Hepatocyte (in vitro differentiated cells): ENCODE measurements around the gene RASA3. TPM values are rescaled to one million over a fixed set of nuclear protein-coding genes. Genes with fewer than 3 reads are reported as not detected.

ENCODE experiments used
- DNase-seq: peaks from one replicate; pipeline ENCODE4 v3.0.0-alpha.2; 2016; ENCODE audit warnings: low spot score
- H2AFZ ChIP-seq: fragments of 200-600 bp; sonication (generic); 2 replicates; pipeline ENCODE4 v1.6.0; 2016; ENCODE audit warnings: antibody characterized with exemption, mild to moderate bottlenecking
- H3K27ac ChIP-seq: fragments of 200-600 bp; sonication (generic); 2 replicates; pipeline ENCODE4 v1.5.1; 2016; ENCODE audit warnings: mild to moderate bottlenecking
- H3K27me3 ChIP-seq: fragments of 200-600 bp; sonication (generic); 2 replicates; pipeline ENCODE4 v1.6.1; 2016
- H3K36me3 ChIP-seq: fragments of 200-600 bp; sonication (generic); replicated peaks from 2 replicates; pipeline ENCODE4 v1.5.1; 2016; ENCODE audit warnings: low read depth; ENCODE audit not compliant: insufficient read depth
- H3K4me1 ChIP-seq: fragments of 200-600 bp; sonication (generic); 2 replicates; pipeline ENCODE4 v1.5.1; 2016; ENCODE audit warnings: mild to moderate bottlenecking, moderate library complexity; ENCODE audit not compliant: insufficient read depth
- H3K4me2 ChIP-seq: fragments of 200-600 bp; sonication (generic); 2 replicates; pipeline ENCODE4 v1.6.0; 2016
- H3K4me3 ChIP-seq: fragments of 200-600 bp; sonication (generic); 2 replicates; pipeline ENCODE4 v1.5.1; 2016; ENCODE audit warnings: mild to moderate bottlenecking
- H3K79me2 ChIP-seq: fragments of 200-600 bp; sonication (generic); 2 replicates; pipeline ENCODE4 v1.6.0; 2017; ENCODE audit warnings: mild to moderate bottlenecking
- H3K9me2 ChIP-seq: fragments of 200-600 bp; sonication (generic); replicated peaks from 2 replicates; pipeline ENCODE4 v1.6.0; 2017; ENCODE audit warnings: mild to moderate bottlenecking; ENCODE audit not compliant: insufficient read depth
- H3K9me3 ChIP-seq: fragments of 200-600 bp; sonication (generic); 2 replicates; pipeline ENCODE4 v1.5.1; 2016; ENCODE audit warnings: low read depth, mild to moderate bottlenecking
- H4K20me1 ChIP-seq: fragments of 200-600 bp; sonication (generic); 2 replicates; pipeline ENCODE4 v1.6.0; 2016; ENCODE audit warnings: mild to moderate bottlenecking; ENCODE audit not compliant: insufficient read depth, poor library complexity, severe bottlenecking
- CTCF ChIP-seq: fragments of 200-600 bp; sonication (generic); IDR thresholded peaks from 2 replicates; pipeline ENCODE4 v1.5.1; 2016; ENCODE audit warnings: antibody characterized with exemption, mild to moderate bottlenecking; ENCODE audit not compliant: poor library complexity
- EZH2 ChIP-seq: fragments of 200-600 bp; sonication (generic); IDR thresholded peaks from 2 replicates; pipeline ENCODE4 v1.6.1; 2016; ENCODE audit warnings: antibody characterized with exemption, mild to moderate bottlenecking, borderline replicate concordance
- EZH2phosphoT487 ChIP-seq: fragments of 200-600 bp; sonication (generic); IDR thresholded peaks from one replicate; pipeline ENCODE4 v1.6.1; 2018; ENCODE audit warnings: antibody characterized with exemption, mild to moderate bottlenecking, low read depth, moderate library complexity; ENCODE audit not compliant: unreplicated experiment, severe bottlenecking
- WGBS: methylation state at CpG from one replicate; pipeline ENCODE4 v1.1.6; 2016; ENCODE audit warnings: low lambda C conversion rate; ENCODE audit errors: missing lambda C conversion rate; 5-methylcytosine and 5-hydroxymethylcytosine counted together
- polyA plus RNA-seq: library from polyadenylated mRNA; unstranded; fragments of >200 nt; fragmentation: Nextera tagmentation; extraction: Ambion mirVana; gene quantifications from 2 replicates; pipeline ENCODE4 v1.2.1, GENCODE V29; 2016
- total RNA-seq: library from RNA; depleted of rRNA; stranded (reverse); fragments of >200 nt; gene quantifications from 2 replicates; pipeline ENCODE4 v1.2.3, GENCODE V29; 2014

The RASA3 gene
- total and polyA plus RNA-seq, 2 experiments from 2014 or later = 5.6 to 6.1 TPM

GRCh38 chr13:114174529-114174961 is 42.1 kb upstream of the RASA3 start:
- 47% methylated on average over 3 of the region's 3 CpGs for WGBS
- TF ChIP-seq EZH2phosphoT487 (no peak), CTCF (no peak), EZH2 (no peak)
- H3K27me3 ChIP-seq = no peaks in the 10 kb centered on the region
- no peaks in the 10 kb centered on the region for H4K20me1 ChIP-seq
- H3K79me2 ChIP-seq = no peaks in the 10 kb centered on the region
- no peak for DNase-seq
- H3K27ac ChIP-seq = peak overlapping the region; percentile 29
- H3K9me3 ChIP-seq = no peaks in the 10 kb centered on the region
- H3K36me3 ChIP-seq = no peaks in the 10 kb centered on the region
- no peaks in the 10 kb centered on the region for H3K4me1 ChIP-seq
- H3K9me2 ChIP-seq = no peaks in the 10 kb centered on the region
- H2AFZ ChIP-seq = no peak overlapping the region
- no peak overlapping the region for H3K4me3 ChIP-seq
- H3K4me2 ChIP-seq = peak overlapping the region; percentile 33

- TF ChIP-seq CTCF (no peak), EZH2 (no peak), EZH2phosphoT487 (no peak)
- 64% methylated on average over 1 of the region's 1 CpG for WGBS
Observed at GRCh38 chr13:114173745-114174144, 41.3 kb upstream of the RASA3 start.

DNA sequence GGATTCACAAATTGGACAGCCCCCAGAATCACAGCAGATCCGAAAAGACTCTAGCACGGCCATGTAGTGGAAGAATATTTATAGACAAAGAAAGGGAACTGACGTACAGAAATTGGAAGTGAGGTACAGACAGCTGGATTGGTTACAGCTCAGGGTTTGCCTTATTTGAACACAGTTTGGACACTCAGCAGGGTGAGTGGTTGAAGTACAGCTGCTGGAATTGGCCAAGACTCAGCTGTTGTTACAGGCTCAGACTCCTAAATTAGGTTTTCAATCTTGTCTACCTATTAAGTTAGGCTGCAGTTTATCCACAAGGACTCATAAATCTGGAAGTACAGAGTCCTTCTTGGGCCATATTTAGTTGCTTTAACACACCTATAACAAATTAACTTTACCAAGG is 40.8 kb upstream of the RASA3 start:
- Histone ChIP-seq H4K20me1 (no peaks in the 10 kb centered on the region), H3K27me3 (no peaks in the 10 kb centered on the region), H3K4me1 (no peaks in the 10 kb centered on the region), H3K27ac (peak overlapping the region; percentile 29), H3K4me2 (no peak overlapping the region), H2AFZ (no peak overlapping the region), H3K4me3 (no peak overlapping the region), H3K79me2 (no peaks in the 10 kb centered on the region), H3K9me2 (no peaks in the 10 kb centered on the region), H3K36me3 (no peaks in the 10 kb centered on the region), H3K9me3 (no peaks in the 10 kb centered on the region)
- TF ChIP-seq EZH2 = no peak
- TF ChIP-seq CTCF = no peak
- no peak for TF ChIP-seq EZH2phosphoT487
- 89% methylated on average over 3 of the region's 3 CpGs for WGBS
- DNase-seq = no peak

More at GRCh38 chr13:114173745-114174144, 41.3 kb upstream of the RASA3 start:
- H3K9me3 ChIP-seq = no peaks in the 10 kb centered on the region
- no peaks in the 10 kb centered on the region for H3K36me3 ChIP-seq
- H3K4me1 ChIP-seq = no peaks in the 10 kb centered on the region
- H4K20me1 ChIP-seq = no peaks in the 10 kb centered on the region
- no peak overlapping the region for H3K4me3 ChIP-seq
- no peaks in the 10 kb centered on the region for H3K9me2 ChIP-seq
- DNase-seq = no peak
- H3K4me2 ChIP-seq = peak overlapping the region; percentile 33
- no peak overlapping the region for H2AFZ ChIP-seq
- no peaks in the 10 kb centered on the region for H3K79me2 ChIP-seq
- H3K27ac ChIP-seq = peak overlapping the region; percentile 29
- no peaks in the 10 kb centered on the region for H3K27me3 ChIP-seq

DNA sequence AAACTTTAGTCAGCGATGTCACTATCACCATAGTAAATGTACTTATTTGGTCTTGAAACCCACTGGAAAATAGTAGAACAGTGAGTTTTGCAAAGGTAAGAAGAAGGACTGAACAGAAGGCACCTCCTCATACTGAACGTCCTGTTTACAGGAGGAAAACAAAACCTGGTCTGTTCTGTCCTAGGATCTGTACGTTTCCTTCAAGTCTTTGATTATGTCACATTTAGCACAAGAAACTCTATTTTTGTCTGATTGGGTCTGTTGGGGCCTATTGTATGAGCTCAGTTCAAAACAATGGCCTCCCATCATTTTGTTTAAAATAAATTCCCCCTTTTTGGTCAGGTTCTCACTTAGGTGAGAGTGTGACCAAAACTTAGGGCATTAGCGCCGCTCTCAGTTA is 35.5 kb upstream of the RASA3 start:
- no peaks in the 10 kb centered on the region for H3K4me1 ChIP-seq
- no peak overlapping the region for H3K27ac ChIP-seq
- TF ChIP-seq EZH2 = no peak
- TF ChIP-seq EZH2phosphoT487 = no peak
- TF ChIP-seq CTCF = no peak
- H4K20me1 ChIP-seq = no peaks in the 10 kb centered on the region
- no peaks in the 10 kb centered on the region for H3K79me2 ChIP-seq
- no peaks in the 10 kb centered on the region for H3K36me3 ChIP-seq
- WGBS = 97% methylated on average over 5 of the region's 5 CpGs
- H3K9me2 ChIP-seq = no peaks in the 10 kb centered on the region
- H2AFZ ChIP-seq = no peak overlapping the region
- no peak overlapping the region for H3K4me2 ChIP-seq
- no peak overlapping the region for H3K4me3 ChIP-seq
- no peaks in the 10 kb centered on the region for H3K9me3 ChIP-seq
- H3K27me3 ChIP-seq = no peaks in the 10 kb centered on the region
- no peak for DNase-seq
